ENCODE data around the gene HOOK2.

HOOK2 gene

DNA sequence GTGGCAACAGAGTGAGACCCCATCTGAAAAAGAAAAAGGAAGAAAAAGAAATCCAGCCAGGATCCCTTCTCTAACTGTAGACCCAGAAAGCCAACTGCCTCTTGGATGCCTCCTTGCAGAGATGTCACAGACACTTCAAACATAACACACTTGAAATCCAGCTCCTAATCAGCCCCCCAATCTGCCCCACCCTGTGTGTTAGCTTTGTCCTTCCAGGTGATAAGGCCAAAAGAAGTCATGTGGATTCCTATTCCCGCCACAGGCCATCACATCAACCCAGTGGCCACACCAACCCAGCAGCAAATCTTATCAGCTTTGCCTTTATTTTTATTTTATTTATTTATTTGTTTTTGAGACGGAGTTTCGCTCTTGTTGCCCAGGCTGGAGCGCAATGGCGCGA, 15.7 kb downstream of the HOOK2 start:
- no peaks in the 10 kb centered on the region for H3K36me3 ChIP-seq (ENCODE audit: insufficient read depth, low read length)
- H3K4me1 ChIP-seq (ENCODE audit: insufficient read depth, low read length), result no peaks in the 10 kb centered on the region
- H3K9ac ChIP-seq (ENCODE audit: low read length), result no peak overlapping the region
- no peak overlapping the region for H3K27ac ChIP-seq (ENCODE audit: low read depth, low read length)
- H3K27me3 ChIP-seq (ENCODE audit: control insufficient read depth in 1 of 2, insufficient read depth in 2 of 2, low read length in 2 of 2), result no peaks in the 10 kb centered on the region
- H3K9me3 ChIP-seq (ENCODE audit: low read length), result no peaks in the 10 kb centered on the region
- no peak overlapping the region for H3K4me3 ChIP-seq (ENCODE audit: low read depth in 1 of 2, low read length in 2 of 2)

GRCh38 chr19:12757544-12758274, 17.6 kb downstream of the HOOK2 start:
- Histone ChIP-seq H3K4me1 (ENCODE audit: insufficient read depth, low read length) (no peaks in the 10 kb centered on the region), H3K36me3 (ENCODE audit: insufficient read depth, low read length) (no peaks in the 10 kb centered on the region), H3K27me3 (ENCODE audit: control insufficient read depth in 1 of 2, insufficient read depth in 2 of 2, low read length in 2 of 2) (no peaks in the 10 kb centered on the region), H3K4me3 (ENCODE audit: low read depth in 1 of 2, low read length in 2 of 2) (peak overlapping the region; percentile 27 to 51), H3K27ac (ENCODE audit: low read depth, low read length) (no peak overlapping the region), H3K9me3 (ENCODE audit: low read length) (no peaks in the 10 kb centered on the region), H3K9ac (ENCODE audit: low read length) (no peak overlapping the region)

DNA sequence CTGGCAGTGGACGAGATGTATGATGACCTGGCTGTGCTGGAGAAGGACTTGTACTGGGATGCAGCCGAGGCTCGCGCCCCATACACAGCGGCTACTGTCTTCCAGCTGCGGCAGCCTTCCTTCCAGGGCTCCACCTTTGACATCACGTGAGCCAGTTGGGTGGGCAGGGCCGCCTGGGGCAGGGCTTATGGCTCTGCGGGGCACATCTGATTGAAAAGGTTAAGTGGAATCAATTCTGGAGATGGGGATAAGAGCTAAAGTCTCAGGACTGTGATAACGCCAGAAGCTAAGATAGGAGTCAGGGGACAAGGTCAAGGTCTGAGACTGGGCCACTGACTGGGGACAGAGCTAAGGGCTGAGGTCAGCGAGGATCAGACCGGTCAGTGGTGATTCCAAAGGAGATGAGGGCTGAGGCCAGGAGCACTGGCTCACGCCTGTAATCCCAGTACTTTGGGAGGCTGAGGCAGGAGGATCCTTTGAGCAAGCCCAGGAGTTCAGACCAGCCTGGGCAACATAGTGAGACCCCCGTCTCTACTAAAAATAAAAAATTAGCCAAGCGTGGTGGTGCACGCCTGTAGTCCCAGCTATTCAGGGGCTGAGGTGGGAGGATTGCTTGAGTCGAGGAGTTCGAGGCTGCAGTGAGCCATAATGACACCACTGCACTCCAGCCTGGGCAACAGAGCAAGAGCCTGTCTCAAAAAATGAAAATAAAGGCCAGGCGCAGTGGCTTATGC, 19.0 kb downstream of the HOOK2 start:
- peaks cover 0 to 7% of the 10 kb centered on the region in 2 donors for H3K27me3 ChIP-seq (ENCODE audit: control insufficient read depth in 1 of 2, insufficient read depth in 2 of 2, low read length in 2 of 2)
- H3K9ac ChIP-seq (ENCODE audit: low read length), result no peak overlapping the region
- H3K9me3 ChIP-seq (ENCODE audit: low read length), result no peaks in the 10 kb centered on the region
- H3K27ac ChIP-seq (ENCODE audit: low read depth, low read length), result no peak overlapping the region
- no peaks in the 10 kb centered on the region for H3K4me1 ChIP-seq (ENCODE audit: insufficient read depth, low read length)
- no peak overlapping the region for H3K4me3 ChIP-seq (ENCODE audit: low read depth in 1 of 2, low read length in 2 of 2)
- H3K36me3 ChIP-seq (ENCODE audit: insufficient read depth, low read length), result no peaks in the 10 kb centered on the region

- peaks cover 0 to 7% of the 10 kb centered on the region in 2 donors for H3K27me3 ChIP-seq (ENCODE audit: control insufficient read depth in 1 of 2, insufficient read depth in 2 of 2, low read length in 2 of 2)
These were observed 20.7 kb downstream of the HOOK2 start for GRCh38 chr19:12754465-12755196.

DNA sequence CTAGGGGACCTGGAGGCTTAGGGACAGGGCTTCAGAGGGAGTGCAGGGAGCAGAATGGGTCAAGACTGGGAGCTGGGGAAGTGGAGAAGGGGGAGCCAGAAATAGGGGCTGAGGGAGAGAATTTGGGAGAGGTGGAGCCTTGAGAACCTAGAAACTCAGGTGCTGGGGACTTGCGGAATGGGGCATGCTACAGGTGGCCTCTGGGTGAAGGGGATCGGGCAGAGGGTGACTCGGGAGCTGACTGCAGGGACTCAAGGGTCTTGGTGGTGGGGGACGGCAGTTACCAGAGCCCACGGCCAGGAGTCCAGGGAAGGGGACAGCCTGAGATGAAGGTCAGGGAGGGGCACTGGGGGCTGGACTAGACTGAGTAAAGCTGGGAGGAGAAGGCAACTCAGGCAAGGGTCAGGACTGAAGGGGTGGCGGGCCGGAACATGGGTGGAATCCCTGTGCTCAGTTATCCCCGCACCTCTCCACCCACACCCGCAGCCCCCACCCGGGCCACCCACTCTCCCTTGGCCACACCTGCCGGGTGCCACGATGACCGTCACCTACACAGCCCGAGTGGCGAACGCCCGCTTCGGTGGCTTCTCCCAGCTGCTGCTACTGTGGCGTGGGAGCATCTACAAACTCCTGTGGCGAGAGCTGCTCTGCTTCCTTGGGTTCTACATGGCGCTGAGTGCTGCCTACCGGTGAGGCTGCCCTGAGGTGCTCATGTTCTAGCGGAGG, 23.1 kb downstream of the HOOK2 start:
- Histone ChIP-seq H3K9me3 (ENCODE audit: low read length) (peaks cover 5% of the 10 kb centered on the region), H3K27ac (ENCODE audit: low read depth, low read length) (no peak overlapping the region), H3K4me1 (ENCODE audit: insufficient read depth, low read length) (no peaks in the 10 kb centered on the region), H3K9ac (ENCODE audit: low read length) (no peak overlapping the region), H3K27me3 (ENCODE audit: control insufficient read depth in 1 of 2, insufficient read depth in 2 of 2, low read length in 2 of 2) (peaks cover 0 to 15% of the 10 kb centered on the region in 2 donors), H3K4me3 (ENCODE audit: low read depth in 1 of 2, low read length in 2 of 2) (no peak overlapping the region), H3K36me3 (ENCODE audit: insufficient read depth, low read length) (peaks cover 9% of the 10 kb centered on the region)

More at GRCh38 chr19:12754465-12755196, 20.7 kb downstream of the HOOK2 start:
- no peaks in the 10 kb centered on the region for H3K36me3 ChIP-seq (ENCODE audit: insufficient read depth, low read length)
- H3K4me1 ChIP-seq (ENCODE audit: insufficient read depth, low read length), result no peaks in the 10 kb centered on the region
- no peak overlapping the region for H3K9ac ChIP-seq (ENCODE audit: low read length)
- H3K27ac ChIP-seq (ENCODE audit: low read depth, low read length), result no peak overlapping the region
- H3K4me3 ChIP-seq (ENCODE audit: low read depth in 1 of 2, low read length in 2 of 2), result no peak overlapping the region
- no peaks in the 10 kb centered on the region for H3K9me3 ChIP-seq (ENCODE audit: low read length)

DNA sequence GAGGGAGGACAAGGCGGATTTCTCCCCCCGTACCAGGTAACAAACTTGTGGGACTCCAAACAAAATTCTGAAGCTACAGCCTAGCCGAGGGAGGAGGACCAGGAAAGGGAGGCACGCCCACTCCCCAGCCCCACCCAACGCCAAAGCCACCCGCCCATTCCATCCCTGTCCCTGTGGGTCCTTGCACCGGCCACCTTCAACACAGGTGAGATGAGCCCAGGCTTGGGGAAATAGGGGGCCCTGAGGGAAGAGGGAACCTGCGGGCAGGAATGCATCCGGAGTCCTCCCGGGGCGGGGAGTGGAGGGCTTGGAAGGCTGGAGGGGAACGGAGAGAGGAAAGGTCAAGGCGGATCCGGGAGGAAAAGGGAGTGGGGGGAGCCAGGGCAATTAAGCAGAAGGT, 23.7 kb downstream of the HOOK2 start, which contains the start of gene BEST2:
TSS of gene BEST2 (plus strand) at position 157 of the 400 bp plus-strand sequence. CDS start 802 bp downstream, outside the sequence.
- H3K9me3 ChIP-seq (ENCODE audit: low read length), result peaks cover 5% of the 10 kb centered on the region
- H3K4me1 ChIP-seq (ENCODE audit: insufficient read depth, low read length), result no peaks in the 10 kb centered on the region
- H3K4me3 ChIP-seq (ENCODE audit: low read depth in 1 of 2, low read length in 2 of 2), result no peak within 1 kb of the TSS
- peaks cover 9% of the 10 kb centered on the region for H3K36me3 ChIP-seq (ENCODE audit: insufficient read depth, low read length)
- H3K27me3 ChIP-seq (ENCODE audit: control insufficient read depth in 1 of 2, insufficient read depth in 2 of 2, low read length in 2 of 2), result peaks cover 0 to 15% of the 10 kb centered on the region in 2 donors
- no peak within 1 kb of the TSS for H3K27ac ChIP-seq (ENCODE audit: low read depth, low read length)
- H3K9ac ChIP-seq (ENCODE audit: low read length), result no peak within 1 kb of the TSS

GRCh38 chr19:12750851-12751250, 24.5 kb downstream of the HOOK2 start:
- Histone ChIP-seq H3K9me3 (ENCODE audit: low read length) (peaks cover 5% of the 10 kb centered on the region), H3K36me3 (ENCODE audit: insufficient read depth, low read length) (peaks cover 9% of the 10 kb centered on the region), H3K27me3 (ENCODE audit: control insufficient read depth in 1 of 2, insufficient read depth in 2 of 2, low read length in 2 of 2) (peaks cover 0 to 15% of the 10 kb centered on the region in 2 donors), H3K9ac (ENCODE audit: low read length) (no peak overlapping the region), H3K27ac (ENCODE audit: low read depth, low read length) (no peak overlapping the region), H3K4me3 (ENCODE audit: low read depth in 1 of 2, low read length in 2 of 2) (no peak overlapping the region), H3K4me1 (ENCODE audit: insufficient read depth, low read length) (no peaks in the 10 kb centered on the region)

DNA sequence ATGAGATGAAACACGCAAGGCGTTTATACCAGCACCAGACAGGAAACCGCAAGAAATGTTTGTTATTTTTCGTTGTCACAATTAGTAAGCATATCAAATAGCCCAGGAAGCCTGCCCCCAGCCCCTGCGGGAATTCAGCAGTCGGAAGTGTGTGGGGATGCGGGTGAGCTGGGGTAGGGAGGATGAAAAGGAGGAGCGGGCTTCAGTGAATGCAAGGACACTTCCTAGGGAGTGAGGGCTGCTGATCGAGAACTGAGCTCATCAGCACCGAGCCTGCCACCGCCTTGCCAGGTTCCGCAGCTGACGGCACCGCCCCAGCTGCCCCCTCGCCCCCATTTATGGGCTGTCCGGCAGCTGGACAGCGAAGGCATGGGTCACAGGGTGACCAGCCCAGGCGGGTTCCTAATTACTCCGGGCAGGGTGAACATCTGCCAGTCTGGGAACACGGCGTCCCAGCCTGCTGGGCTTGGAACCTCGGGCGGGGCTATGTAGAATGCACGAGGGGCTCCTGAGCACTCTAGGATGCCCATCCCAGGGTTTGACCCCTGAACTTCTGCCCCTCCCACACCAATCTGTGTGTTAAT, 25.3 kb downstream of the HOOK2 start:
- Histone ChIP-seq H3K9me3 (ENCODE audit: low read length) (peaks cover 5% of the 10 kb centered on the region), H3K36me3 (ENCODE audit: insufficient read depth, low read length) (peaks cover 9% of the 10 kb centered on the region), H3K27me3 (ENCODE audit: control insufficient read depth in 1 of 2, insufficient read depth in 2 of 2, low read length in 2 of 2) (peaks cover 0 to 15% of the 10 kb centered on the region in 2 donors), H3K4me3 (ENCODE audit: low read depth in 1 of 2, low read length in 2 of 2) (no peak overlapping the region), H3K4me1 (ENCODE audit: insufficient read depth, low read length) (no peaks in the 10 kb centered on the region), H3K27ac (ENCODE audit: low read depth, low read length) (no peak overlapping the region), H3K9ac (ENCODE audit: low read length) (no peak overlapping the region)

- Histone ChIP-seq H3K9ac (ENCODE audit: low read length) (no peak overlapping the region), H3K27me3 (ENCODE audit: control insufficient read depth in 1 of 2, insufficient read depth in 2 of 2, low read length in 2 of 2) (peaks cover 0 to 15% of the 10 kb centered on the region in 2 donors), H3K4me1 (ENCODE audit: insufficient read depth, low read length) (no peaks in the 10 kb centered on the region), H3K4me3 (ENCODE audit: low read depth in 1 of 2, low read length in 2 of 2) (no peak overlapping the region), H3K9me3 (ENCODE audit: low read length) (peaks cover 5% of the 10 kb centered on the region), H3K36me3 (ENCODE audit: insufficient read depth, low read length) (peaks cover 15% of the 10 kb centered on the region), H3K27ac (ENCODE audit: low read depth, low read length) (no peak overlapping the region)
These were observed 26.9 kb downstream of the HOOK2 start for GRCh38 chr19:12748489-12748888.

DNA sequence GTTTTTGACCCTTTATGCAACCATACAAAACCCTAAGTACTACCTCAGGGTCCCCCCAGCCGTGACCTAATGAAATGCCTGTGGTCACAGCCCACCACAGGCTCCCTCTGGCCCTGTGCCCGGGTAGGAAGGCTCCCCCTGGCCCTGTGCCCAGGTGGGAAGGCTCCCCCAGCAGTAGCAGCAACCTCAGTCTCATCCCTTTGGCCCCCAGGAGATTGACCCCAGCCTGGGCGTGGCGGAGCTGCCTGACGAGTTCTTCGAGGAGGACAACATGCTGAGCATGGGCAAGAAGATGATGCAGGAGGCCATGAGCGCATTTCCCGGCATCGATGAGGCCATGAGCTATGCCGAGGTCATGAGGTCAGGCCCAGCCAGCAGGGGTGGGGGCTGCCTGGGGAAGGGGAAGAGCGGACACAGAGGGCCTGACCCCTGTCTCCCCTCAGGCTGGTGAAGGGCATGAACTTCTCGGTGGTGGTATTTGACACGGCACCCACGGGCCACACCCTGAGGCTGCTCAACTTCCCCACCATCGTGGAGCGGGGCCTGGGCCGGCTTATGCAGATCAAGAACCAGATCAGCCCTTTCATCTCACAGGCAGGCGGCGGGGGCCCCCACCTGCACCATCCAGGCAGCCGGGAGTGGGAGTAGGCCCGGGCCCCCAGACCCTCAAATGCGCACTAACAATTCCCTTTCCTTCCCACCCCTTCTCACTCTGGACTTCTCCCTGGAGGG, 30.0 kb downstream of the HOOK2 start:
- H3K4me1 ChIP-seq (ENCODE audit: insufficient read depth, low read length), result no peaks in the 10 kb centered on the region
- peaks cover 0 to 8% of the 10 kb centered on the region in 2 donors for H3K27me3 ChIP-seq (ENCODE audit: control insufficient read depth in 1 of 2, insufficient read depth in 2 of 2, low read length in 2 of 2)
- no peak overlapping the region for H3K4me3 ChIP-seq (ENCODE audit: low read depth in 1 of 2, low read length in 2 of 2)
- H3K36me3 ChIP-seq (ENCODE audit: insufficient read depth, low read length), result peaks cover 15% of the 10 kb centered on the region
- H3K9ac ChIP-seq (ENCODE audit: low read length), result no peak overlapping the region
- H3K9me3 ChIP-seq (ENCODE audit: low read length), result peaks cover 5% of the 10 kb centered on the region
- no peak overlapping the region for H3K27ac ChIP-seq (ENCODE audit: low read depth, low read length)
